ENCODE data around the gene LEMD1. TPM values are rescaled to one million over a fixed set of nuclear protein-coding genes. Genes with fewer than 3 reads are reported as not detected.

Gene LEMD1
- total RNA-seq, 1 donor from 2014 or later, result 15.0 TPM

DNA sequence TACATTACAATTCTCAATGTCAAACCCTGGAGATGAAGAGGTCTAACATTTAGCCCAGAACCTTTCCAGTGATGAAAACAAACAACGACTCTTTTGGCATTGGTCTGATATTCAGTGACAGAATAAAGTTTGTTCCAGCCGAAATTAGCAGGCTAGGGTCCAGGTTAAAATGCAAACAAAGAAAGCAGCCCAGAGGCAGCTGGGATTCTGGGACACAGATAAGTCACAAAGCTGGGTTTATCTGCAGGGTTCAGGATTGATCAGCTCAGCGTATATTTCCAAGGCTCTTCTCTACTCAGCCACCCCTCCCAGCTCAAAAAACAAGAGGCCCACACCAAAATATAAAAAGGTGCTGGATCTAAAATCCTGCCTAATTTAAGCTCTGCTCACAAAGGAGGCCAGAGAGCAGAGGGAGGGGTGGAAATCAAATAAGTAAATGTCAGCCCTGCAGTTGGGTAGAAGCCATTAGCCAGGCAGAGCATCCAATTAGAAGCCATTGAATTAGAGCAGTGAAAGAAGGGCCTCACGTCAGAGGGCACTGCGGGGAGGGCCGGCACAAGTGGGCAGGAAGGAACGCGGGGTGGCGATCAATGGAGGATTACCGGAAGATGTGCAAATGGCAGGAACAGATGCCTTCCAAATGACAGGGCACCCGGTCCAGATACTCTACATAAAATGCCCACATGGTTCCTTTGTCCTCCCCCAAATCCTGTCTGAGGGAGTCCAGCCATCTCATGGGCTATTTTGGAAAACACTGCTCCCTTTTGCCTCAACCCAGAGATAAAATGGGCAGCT, 61.9 kb downstream of the LEMD1 start:
- H3K36me3 ChIP-seq, result no peaks in the 10 kb centered on the region
- H3K4me3 ChIP-seq, result no peak overlapping the region
- H3K9ac ChIP-seq, result no peak overlapping the region
- H3K4me1 ChIP-seq, result peaks cover 61% of the 10 kb centered on the region
- H3K9me3 ChIP-seq (ENCODE audit: low read depth), result no peaks in the 10 kb centered on the region
- peaks cover 6% of the 10 kb centered on the region for H3K27me3 Mint-ChIP-seq (ENCODE audit: insufficient read depth, low read depth)
- peak overlapping the region; percentile 93 for H3K27ac Mint-ChIP-seq
- H3K9me3 Mint-ChIP-seq, result no peaks in the 10 kb centered on the region
- no peaks in the 10 kb centered on the region for H3K79me2 ChIP-seq (ENCODE audit: low read depth)
- H3K36me3 Mint-ChIP-seq, result no peaks in the 10 kb centered on the region
- H2AFZ ChIP-seq (replicated peaks), result no peak overlapping the region
- TF ChIP-seq EZH2 (IDR thresholded peaks at IDR 0.05), result no peak
- TF ChIP-seq, protein P1, sequence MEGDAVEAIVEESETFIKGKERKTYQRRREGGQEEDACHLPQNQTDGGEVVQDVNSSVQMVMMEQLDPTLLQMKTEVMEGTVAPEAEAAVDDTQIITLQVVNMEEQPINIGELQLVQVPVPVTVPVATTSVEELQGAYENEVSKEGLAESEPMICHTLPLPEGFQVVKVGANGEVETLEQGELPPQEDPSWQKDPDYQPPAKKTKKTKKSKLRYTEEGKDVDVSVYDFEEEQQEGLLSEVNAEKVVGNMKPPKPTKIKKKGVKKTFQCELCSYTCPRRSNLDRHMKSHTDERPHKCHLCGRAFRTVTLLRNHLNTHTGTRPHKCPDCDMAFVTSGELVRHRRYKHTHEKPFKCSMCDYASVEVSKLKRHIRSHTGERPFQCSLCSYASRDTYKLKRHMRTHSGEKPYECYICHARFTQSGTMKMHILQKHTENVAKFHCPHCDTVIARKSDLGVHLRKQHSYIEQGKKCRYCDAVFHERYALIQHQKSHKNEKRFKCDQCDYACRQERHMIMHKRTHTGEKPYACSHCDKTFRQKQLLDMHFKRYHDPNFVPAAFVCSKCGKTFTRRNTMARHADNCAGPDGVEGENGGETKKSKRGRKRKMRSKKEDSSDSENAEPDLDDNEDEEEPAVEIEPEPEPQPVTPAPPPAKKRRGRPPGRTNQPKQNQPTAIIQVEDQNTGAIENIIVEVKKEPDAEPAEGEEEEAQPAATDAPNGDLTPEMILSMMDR (IDR thresholded peaks at IDR 0.05), result no peak
- TF ChIP-seq EZH2phosphoT487 (IDR thresholded peaks at IDR 0.05), result no peak
- H3F3A ChIP-seq (ENCODE audit: low read depth), result peaks cover 58% of the 10 kb centered on the region
- H4K20me1 ChIP-seq (ENCODE audit: low read depth), result no peaks in the 10 kb centered on the region
- peak overlapping the region; percentile 49 for H3K4me2 ChIP-seq
- H3K27me3 ChIP-seq, result no peaks in the 10 kb centered on the region
- DNase-seq (ENCODE audit: low spot score), result peak; percentile 85
- H3K4me3 Mint-ChIP-seq, result peak overlapping the region; percentile 59
- H3K4me1 Mint-ChIP-seq, result peaks cover 61% of the 10 kb centered on the region
- H3K27ac ChIP-seq, result peak overlapping the region; percentile 27

DNA sequence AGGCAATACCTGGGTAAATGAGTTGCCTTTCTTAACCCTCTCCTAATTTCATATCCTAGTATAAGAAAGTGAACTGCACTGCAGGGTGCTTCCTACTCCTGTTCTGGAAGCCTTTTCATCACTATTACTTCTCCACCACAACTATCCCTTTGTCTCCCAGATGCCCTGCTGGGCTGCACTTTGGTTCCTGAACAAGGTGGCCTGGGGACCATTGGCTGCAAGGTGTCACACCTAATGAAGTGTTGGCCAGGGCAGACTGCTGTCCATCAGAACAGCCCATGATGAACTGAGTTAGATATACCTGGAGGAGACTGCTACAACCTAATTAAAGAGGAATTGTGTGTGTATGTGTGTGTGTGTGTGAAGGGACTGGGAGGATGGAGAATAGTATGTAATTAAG, 63.3 kb downstream of the LEMD1 start:
- Histone ChIP-seq H3K79me2 (ENCODE audit: low read depth) (no peaks in the 10 kb centered on the region), H4K20me1 (ENCODE audit: low read depth) (no peaks in the 10 kb centered on the region), H3K36me3 (no peaks in the 10 kb centered on the region), H3K9me3 (ENCODE audit: low read depth) (no peaks in the 10 kb centered on the region), H3K27me3 (no peaks in the 10 kb centered on the region), H3K4me1 (peaks cover 70% of the 10 kb centered on the region), H3K27ac (no peak overlapping the region), H3K4me2 (no peak overlapping the region), H2AFZ (replicated peaks) (no peak overlapping the region), H3F3A (ENCODE audit: low read depth) (peaks cover 65% of the 10 kb centered on the region), H3K4me3 (no peak overlapping the region), H3K9ac (no peak overlapping the region)
- Mint-ChIP-seq H3K36me3 (no peaks in the 10 kb centered on the region), H3K4me3 (no peak overlapping the region), H3K27me3 (ENCODE audit: insufficient read depth, low read depth) (peaks cover 6% of the 10 kb centered on the region), H3K9me3 (no peaks in the 10 kb centered on the region), H3K27ac (peak overlapping the region; percentile 83), H3K4me1 (peaks cover 73% of the 10 kb centered on the region)
- TF ChIP-seq, protein P1 (IDR thresholded peaks at IDR 0.05), result no peak
- TF ChIP-seq EZH2phosphoT487 (IDR thresholded peaks at IDR 0.05) (no peak), EZH2 (IDR thresholded peaks at IDR 0.05) (no peak)
- DNase-seq (ENCODE audit: low spot score), result no peak

DNA sequence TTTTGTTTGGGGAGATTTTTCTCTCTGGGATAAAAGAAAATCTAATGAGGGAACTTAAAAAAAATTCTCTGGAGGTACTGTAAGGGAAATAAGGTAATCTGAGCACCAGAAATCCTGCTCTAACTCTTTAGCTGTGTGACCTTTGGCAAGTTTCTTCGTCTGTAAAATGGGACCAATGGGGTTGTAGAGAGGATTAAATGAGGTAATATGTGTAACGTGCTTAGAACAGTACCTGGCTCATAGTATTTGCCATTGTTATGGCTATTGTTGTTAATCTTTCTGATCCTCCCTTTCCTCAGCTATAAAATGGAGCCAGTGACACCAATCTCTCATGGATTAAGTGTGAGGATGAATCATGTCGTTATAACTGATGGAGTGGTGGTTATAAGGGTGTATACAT, 64.3 kb downstream of the LEMD1 start:
- Histone ChIP-seq H3K27ac (peak overlapping the region; percentile 57), H3K79me2 (ENCODE audit: low read depth) (no peaks in the 10 kb centered on the region), H3F3A (ENCODE audit: low read depth) (peaks cover 73% of the 10 kb centered on the region), H3K27me3 (no peaks in the 10 kb centered on the region), H3K36me3 (no peaks in the 10 kb centered on the region), H3K4me2 (peak overlapping the region; percentile 83), H3K4me1 (peaks cover 79% of the 10 kb centered on the region), H4K20me1 (ENCODE audit: low read depth) (no peaks in the 10 kb centered on the region), H3K9me3 (ENCODE audit: low read depth) (no peaks in the 10 kb centered on the region), H2AFZ (replicated peaks) (no peak overlapping the region), H3K4me3 (no peak overlapping the region), H3K9ac (no peak overlapping the region)
- peaks cover 80% of the 10 kb centered on the region for H3K4me1 Mint-ChIP-seq
- peak overlapping the region; percentile 86 for H3K27ac Mint-ChIP-seq
- H3K36me3 Mint-ChIP-seq, result no peaks in the 10 kb centered on the region
- H3K9me3 Mint-ChIP-seq, result no peaks in the 10 kb centered on the region
- H3K27me3 Mint-ChIP-seq (ENCODE audit: insufficient read depth, low read depth), result peaks cover 8% of the 10 kb centered on the region
- DNase-seq (ENCODE audit: low spot score), result no peak
- TF ChIP-seq, protein P1 (IDR thresholded peaks at IDR 0.05), result no peak
- no peak for TF ChIP-seq EZH2 (IDR thresholded peaks at IDR 0.05)
- no peak for TF ChIP-seq EZH2phosphoT487 (IDR thresholded peaks at IDR 0.05)
- peak overlapping the region; percentile 10 for H3K4me3 Mint-ChIP-seq

Data from neural progenitor cell (in vitro differentiated cells).